ENCODE results near the gene POT1. TPM values are rescaled to one million over a fixed set of nuclear protein-coding genes. Genes with fewer than 3 reads are reported as not detected.

The POT1 gene
- total and polyA plus RNA-seq, 2 of the 8 experiments (the other 6 are each of a cell fraction or from before 2014, with no cell fraction given): 13.1 to 22.8 TPM

DNA sequence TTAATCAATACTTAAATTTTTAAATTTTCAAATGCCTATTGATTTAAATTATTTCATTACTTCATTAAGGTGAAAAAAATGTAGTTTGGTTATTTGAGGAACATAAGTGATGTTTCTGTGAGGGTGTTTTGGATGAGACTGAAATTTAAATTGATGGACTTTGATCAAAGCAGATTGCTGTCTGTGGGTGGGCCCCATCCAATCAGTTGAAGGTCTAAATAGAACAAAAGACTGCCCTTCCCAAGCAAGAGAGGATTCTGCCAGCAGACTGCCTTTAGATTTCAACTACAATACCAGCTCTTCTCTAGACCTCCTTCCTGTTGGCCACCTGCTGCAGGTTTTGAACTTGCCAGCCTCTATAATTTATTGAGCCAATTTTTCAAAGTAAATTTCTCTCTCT is 149.6 kb downstream of the POT1 start:
- no peak overlapping the region for H2BK12ac ChIP-seq (ENCODE audit: low read depth, low read length)
- H3K4me2 ChIP-seq (ENCODE audit: insufficient read depth in 1 of 2, low read depth in 2 of 2, low read length in 2 of 2): no peak overlapping the region
- no peak overlapping the region for H4K8ac ChIP-seq (ENCODE audit: extremely low read depth, insufficient read depth, low read length)
- no peak overlapping the region for H4K5ac ChIP-seq (ENCODE audit: insufficient read length, low read depth, low read length)
- TF ChIP-seq EP300 (IDR thresholded peaks at IDR 0.05; ENCODE audit: borderline replicate concordance in 1 of 2, low read depth in 2 of 2, low read length in 2 of 2): no peak
- no peak for TF ChIP-seq RNF2 (IDR thresholded peaks at IDR 0.05; ENCODE audit: borderline replicate concordance, low read depth, low read length, missing control alignments, poor library complexity, severe bottlenecking)
- TF ChIP-seq RXRA (IDR thresholded peaks at IDR 0.05; ENCODE audit: insufficient read depth, low read depth, low read length): no peak
- TF ChIP-seq SUZ12 (IDR thresholded peaks at IDR 0.05; ENCODE audit: low read length): no peak
- TF ChIP-seq MAFK (IDR thresholded peaks at IDR 0.05; ENCODE audit: low read depth, low read length): no peak
- no peak for TF ChIP-seq ASH2L (IDR thresholded peaks at IDR 0.05; ENCODE audit: low read length)
- no peak for TF ChIP-seq CREB1 (IDR thresholded peaks at IDR 0.05)
- TF ChIP-seq HDAC6 (IDR thresholded peaks at IDR 0.05; ENCODE audit: low read depth, low read length): no peak
- TF ChIP-seq ZNF274 (IDR thresholded peaks at IDR 0.05; ENCODE audit: borderline replicate concordance, extremely low read depth, low read length): no peak
- no peak for TF ChIP-seq TAF7 (optimal IDR thresholded peaks at IDR 0.05; ENCODE audit: borderline replicate concordance, low read depth, low read length)
- no peak for TF ChIP-seq ATF2 (IDR thresholded peaks at IDR 0.05; ENCODE audit: low read length)
- TF ChIP-seq, protein P1, sequence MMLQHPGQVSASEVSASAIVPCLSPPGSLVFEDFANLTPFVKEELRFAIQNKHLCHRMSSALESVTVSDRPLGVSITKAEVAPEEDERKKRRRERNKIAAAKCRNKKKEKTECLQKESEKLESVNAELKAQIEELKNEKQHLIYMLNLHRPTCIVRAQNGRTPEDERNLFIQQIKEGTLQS (IDR thresholded peaks at IDR 0.05; ENCODE audit: insufficient read depth, low read depth, low read length): no peak
- H3K79me2 ChIP-seq (ENCODE audit: control insufficient read depth in 1 of 2, insufficient read depth in 2 of 2, low read length in 2 of 2): no peaks in the 10 kb centered on the region
- H3K36me3 ChIP-seq (ENCODE audit: control insufficient read depth in 2 of 4, insufficient read depth in 4 of 4, low read length in 3 of 4): no peaks in the 10 kb centered on the region
- no peak overlapping the region for H3K56ac ChIP-seq (replicated peaks; ENCODE audit: insufficient read length, low read depth, low read length)
- no peak overlapping the region for H3K27ac ChIP-seq (ENCODE audit: low read depth, low read length)
- no peaks in the 10 kb centered on the region for H3K79me1 ChIP-seq (ENCODE audit: low read depth, low read length)
- H2AFZ ChIP-seq (ENCODE audit: low read length): no peak overlapping the region
- no peak overlapping the region for H2BK120ac ChIP-seq (replicated peaks; ENCODE audit: low read depth, low read length)
- no peak overlapping the region for H3K18ac ChIP-seq (ENCODE audit: extremely low read depth, low read length)
- CTCF ChIA-PET (ENCODE audit: partially characterized antibody): interaction anchor here (0.6 to 2.0 kb wide), 5 partner anchors 12 to 505 kb away, joined by 3 to 8 read pairs (median 3); partner anchors contain the start of gene GPR37
- H4K91ac ChIP-seq (replicated peaks; ENCODE audit: insufficient read length, low read length): no peak overlapping the region
- DNase-seq (ENCODE audit: low read depth in 1 of 2, low spot score in 2 of 2) (no peak), FAIRE-seq (no peak)
- no peak overlapping the region for H2BK20ac ChIP-seq (ENCODE audit: low read length)
- no peak overlapping the region for H2BK15ac ChIP-seq (ENCODE audit: low read length)
- no peak overlapping the region for H2BK5ac ChIP-seq (ENCODE audit: low read depth, low read length)
- no peak overlapping the region for H2AK5ac ChIP-seq (ENCODE audit: low read depth, low read length)
- H3K23ac ChIP-seq (ENCODE audit: insufficient read length): no peak overlapping the region
- no peak overlapping the region for H3K4me3 ChIP-seq (ENCODE audit: extremely low read depth in 1 of 4, insufficient read depth in 2 of 4, low read depth in 3 of 4, low read length in 4 of 4)
- H3K27me3 ChIP-seq (replicated peaks in 1 of 4; ENCODE audit: control insufficient read depth in 3 of 4, extremely low read depth in 1 of 4, insufficient read depth in 3 of 4, low read length in 3 of 4): no peaks in the 10 kb centered on the region
- H3K23me2 ChIP-seq (ENCODE audit: low read depth, low read length): peaks cover 2% of the 10 kb centered on the region; the same call in 1 of the 2 replicates
- H3K9me3 ChIP-seq (ENCODE audit: insufficient read depth in 2 of 2, low read depth in 1 of 2, low read length in 1 of 2): no peaks in the 10 kb centered on the region
- H3K14ac ChIP-seq (ENCODE audit: insufficient read length): no peak overlapping the region
- no peaks in the 10 kb centered on the region for H4K20me1 ChIP-seq (replicated peaks in 1 of 2; ENCODE audit: control insufficient read depth in 1 of 2, insufficient read depth in 2 of 2, low read length in 2 of 2)
- no peak overlapping the region for H3K9ac ChIP-seq (replicated peaks in 1 of 4; ENCODE audit: extremely low read depth in 1 of 4, low read depth in 3 of 4, low read length in 3 of 4)
- peaks cover 0 to 6% (median 3%) of the 10 kb centered on the region in 4 experiments; a peak in 5 of 7 replicates for H3K4me1 ChIP-seq (replicated peaks in 1 of 4; ENCODE audit: control insufficient read depth in 3 of 4, insufficient read depth in 4 of 4, low read length in 3 of 4)
- POLR2A ChIA-PET (ENCODE audit: partially characterized antibody): no interaction called here
- H3K4ac ChIP-seq (replicated peaks; ENCODE audit: insufficient read length, low read depth, low read length): no peak overlapping the region
